MG63 (cell line): Measurements from ENCODE around the gene IMPA2. TPM values are rescaled to one million over a fixed set of nuclear protein-coding genes. Genes with fewer than 3 reads are reported as not detected.

Experiments
- total RNA-seq: library from RNA; depleted of rRNA; stranded (reverse); fragments of >200 nt; shearing (Covaris generic); gene quantifications from 2 replicates; pipeline ENCODE4 v1.2.3, GENCODE V29; 2014; ENCODE audit warnings: low replicate concordance; rRNA removed

The IMPA2 gene
- total RNA-seq, 1 experiment from 2014 or later, result 90.8 TPM

Other genes starting within 250 kb of the IMPA2 start
- gene CHMP1B, start 130.1 kb upstream of the IMPA2 start, total RNA-seq, result 19.0 and 25.0 TPM in 2 replicates
- gene MPPE1, start 73.2 kb upstream of the IMPA2 start, total RNA-seq, result 29.6 and 39.0 TPM in 2 replicates
- not detected in 2 replicates for gene ANKRD62, start 112.3 kb downstream of the IMPA2 start, total RNA-seq